ENCODE results near the gene NBPF3. TPM values are rescaled to one million over a fixed set of nuclear protein-coding genes. Genes with fewer than 3 reads are reported as not detected.

NBPF3 gene
- total RNA-seq, 1 donor from 2014 or later = 15.0 TPM

- peaks cover 2% of the 10 kb centered on the region for H3K27me3 Mint-ChIP-seq (ENCODE audit: low read depth)
- no peak overlapping the region for H3K27ac Mint-ChIP-seq (ENCODE audit: unreplicated experiment)
- TF ChIP-seq, protein P1, sequence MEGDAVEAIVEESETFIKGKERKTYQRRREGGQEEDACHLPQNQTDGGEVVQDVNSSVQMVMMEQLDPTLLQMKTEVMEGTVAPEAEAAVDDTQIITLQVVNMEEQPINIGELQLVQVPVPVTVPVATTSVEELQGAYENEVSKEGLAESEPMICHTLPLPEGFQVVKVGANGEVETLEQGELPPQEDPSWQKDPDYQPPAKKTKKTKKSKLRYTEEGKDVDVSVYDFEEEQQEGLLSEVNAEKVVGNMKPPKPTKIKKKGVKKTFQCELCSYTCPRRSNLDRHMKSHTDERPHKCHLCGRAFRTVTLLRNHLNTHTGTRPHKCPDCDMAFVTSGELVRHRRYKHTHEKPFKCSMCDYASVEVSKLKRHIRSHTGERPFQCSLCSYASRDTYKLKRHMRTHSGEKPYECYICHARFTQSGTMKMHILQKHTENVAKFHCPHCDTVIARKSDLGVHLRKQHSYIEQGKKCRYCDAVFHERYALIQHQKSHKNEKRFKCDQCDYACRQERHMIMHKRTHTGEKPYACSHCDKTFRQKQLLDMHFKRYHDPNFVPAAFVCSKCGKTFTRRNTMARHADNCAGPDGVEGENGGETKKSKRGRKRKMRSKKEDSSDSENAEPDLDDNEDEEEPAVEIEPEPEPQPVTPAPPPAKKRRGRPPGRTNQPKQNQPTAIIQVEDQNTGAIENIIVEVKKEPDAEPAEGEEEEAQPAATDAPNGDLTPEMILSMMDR (IDR thresholded peaks at IDR 0.05) = no peak
- H3K36me3 Mint-ChIP-seq (ENCODE audit: low read depth) = no peaks in the 10 kb centered on the region
- no peak for DNase-seq (ENCODE audit: low spot score)
- H3K4me1 Mint-ChIP-seq (ENCODE audit: low read depth) = peaks cover 21% of the 10 kb centered on the region
- H3K4me3 Mint-ChIP-seq (ENCODE audit: unreplicated experiment) = no peak overlapping the region
- H3K9me3 Mint-ChIP-seq (ENCODE audit: low read depth) = no peaks in the 10 kb centered on the region
Observed at GRCh38 chr1:21534146-21534545, 94.2 kb downstream of the NBPF3 start.

Other genes with a start within 250 kb of the NBPF3 start
- 83.7 to 99.2 TPM (median 98.5 TPM) in 3 replicates for gene ECE1, start 149.7 kb upstream of the NBPF3 start, total RNA-seq
- 17.6 to 37.0 TPM (median 19.2 TPM) in 3 replicates for gene ALPL, start 69.3 kb downstream of the NBPF3 start, total RNA-seq
- 1.1 to 2.2 TPM (median 1.8 TPM) in 3 replicates for gene RAP1GAP, start 229.2 kb downstream of the NBPF3 start, total RNA-seq